GM12892 (cell line): ENCODE measurements around the gene ATG16L2.

ENCODE experiments used
- POLR2A ChIP-seq: IDR thresholded peaks from 2 replicates; pipeline ENCODE4 v1.6.1; 2011; ENCODE audit warnings: low read depth, low read length, control low read depth
- POLR2AphosphoS5 ChIP-seq: IDR thresholded peaks from 2 replicates; pipeline ENCODE4 v1.6.1; 2011; ENCODE audit warnings: low read depth, low read length, control low read depth
- TAF1 ChIP-seq: IDR thresholded peaks from 2 replicates; pipeline ENCODE4 v1.6.1; 2011; ENCODE audit warnings: low read depth, mild to moderate bottlenecking, control low read depth, low read length, borderline replicate concordance

GRCh38 chr11:72784662-72785061, 29.5 kb upstream of the ATG16L2 start:
- TF ChIP-seq TAF1 (no peak), POLR2A (no peak), POLR2AphosphoS5 (no peak)
